Measurements from ENCODE around the gene TAF4.

Gene TAF4, protein sequence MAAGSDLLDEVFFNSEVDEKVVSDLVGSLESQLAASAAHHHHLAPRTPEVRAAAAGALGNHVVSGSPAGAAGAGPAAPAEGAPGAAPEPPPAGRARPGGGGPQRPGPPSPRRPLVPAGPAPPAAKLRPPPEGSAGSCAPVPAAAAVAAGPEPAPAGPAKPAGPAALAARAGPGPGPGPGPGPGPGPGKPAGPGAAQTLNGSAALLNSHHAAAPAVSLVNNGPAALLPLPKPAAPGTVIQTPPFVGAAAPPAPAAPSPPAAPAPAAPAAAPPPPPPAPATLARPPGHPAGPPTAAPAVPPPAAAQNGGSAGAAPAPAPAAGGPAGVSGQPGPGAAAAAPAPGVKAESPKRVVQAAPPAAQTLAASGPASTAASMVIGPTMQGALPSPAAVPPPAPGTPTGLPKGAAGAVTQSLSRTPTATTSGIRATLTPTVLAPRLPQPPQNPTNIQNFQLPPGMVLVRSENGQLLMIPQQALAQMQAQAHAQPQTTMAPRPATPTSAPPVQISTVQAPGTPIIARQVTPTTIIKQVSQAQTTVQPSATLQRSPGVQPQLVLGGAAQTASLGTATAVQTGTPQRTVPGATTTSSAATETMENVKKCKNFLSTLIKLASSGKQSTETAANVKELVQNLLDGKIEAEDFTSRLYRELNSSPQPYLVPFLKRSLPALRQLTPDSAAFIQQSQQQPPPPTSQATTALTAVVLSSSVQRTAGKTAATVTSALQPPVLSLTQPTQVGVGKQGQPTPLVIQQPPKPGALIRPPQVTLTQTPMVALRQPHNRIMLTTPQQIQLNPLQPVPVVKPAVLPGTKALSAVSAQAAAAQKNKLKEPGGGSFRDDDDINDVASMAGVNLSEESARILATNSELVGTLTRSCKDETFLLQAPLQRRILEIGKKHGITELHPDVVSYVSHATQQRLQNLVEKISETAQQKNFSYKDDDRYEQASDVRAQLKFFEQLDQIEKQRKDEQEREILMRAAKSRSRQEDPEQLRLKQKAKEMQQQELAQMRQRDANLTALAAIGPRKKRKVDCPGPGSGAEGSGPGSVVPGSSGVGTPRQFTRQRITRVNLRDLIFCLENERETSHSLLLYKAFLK

GRCh38 chr20:62065674-62066338, at the start of gene TAF4:
TSS of gene TAF4 (minus strand) at chr20:62065881. CDS start at chr20:62065810, 71 bp downstream.
- Histone ChIP-seq H3K4me3 (ENCODE audit: low read length) (peak within 1 kb of the TSS; percentile 2), H3K4me1 (ENCODE audit: control insufficient read depth, insufficient read depth, low read length) (peaks cover 23% of the 10 kb centered on the region), H3K9ac (ENCODE audit: low read length) (peak within 1 kb of the TSS; percentile 62), H3K9me3 (ENCODE audit: control insufficient read depth, low read length) (no peaks in the 10 kb centered on the region), H3K36me3 (ENCODE audit: control insufficient read depth, insufficient read depth, low read length) (no peaks in the 10 kb centered on the region), H3K27me3 (ENCODE audit: control insufficient read depth, insufficient read depth, low read length) (no peaks in the 10 kb centered on the region)

DNA sequence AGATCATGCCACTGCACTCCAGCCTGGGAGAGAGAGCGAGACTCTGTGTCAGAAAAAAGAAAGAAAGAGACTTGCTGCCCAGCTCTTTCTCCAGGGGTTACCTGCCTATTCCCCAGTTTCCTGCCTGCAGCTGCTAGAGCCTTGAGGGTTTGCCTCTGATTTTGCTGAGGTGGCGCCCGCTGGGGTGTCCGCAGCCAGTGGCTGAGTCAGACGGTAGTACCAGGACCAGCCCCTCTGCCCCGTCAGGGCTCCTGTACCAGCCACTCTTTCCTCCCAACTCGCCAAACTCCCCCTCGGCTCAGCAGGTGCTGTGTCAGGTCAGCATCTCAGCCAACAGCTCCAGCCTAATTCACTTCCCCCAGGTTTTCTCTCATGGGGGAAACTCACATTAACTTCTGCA, 49.2 kb upstream of the TAF4 start:
- no peaks in the 10 kb centered on the region for H3K36me3 ChIP-seq (ENCODE audit: control insufficient read depth, insufficient read depth, low read length)
- H3K4me1 ChIP-seq (ENCODE audit: control insufficient read depth, insufficient read depth, low read length), result no peaks in the 10 kb centered on the region
- H3K9me3 ChIP-seq (ENCODE audit: control insufficient read depth, low read length), result no peaks in the 10 kb centered on the region
- no peak overlapping the region for H3K9ac ChIP-seq (ENCODE audit: low read length)
- no peak overlapping the region for H3K4me3 ChIP-seq (ENCODE audit: low read length)
- H3K27me3 ChIP-seq (ENCODE audit: control insufficient read depth, insufficient read depth, low read length), result peaks cover 29% of the 10 kb centered on the region

DNA sequence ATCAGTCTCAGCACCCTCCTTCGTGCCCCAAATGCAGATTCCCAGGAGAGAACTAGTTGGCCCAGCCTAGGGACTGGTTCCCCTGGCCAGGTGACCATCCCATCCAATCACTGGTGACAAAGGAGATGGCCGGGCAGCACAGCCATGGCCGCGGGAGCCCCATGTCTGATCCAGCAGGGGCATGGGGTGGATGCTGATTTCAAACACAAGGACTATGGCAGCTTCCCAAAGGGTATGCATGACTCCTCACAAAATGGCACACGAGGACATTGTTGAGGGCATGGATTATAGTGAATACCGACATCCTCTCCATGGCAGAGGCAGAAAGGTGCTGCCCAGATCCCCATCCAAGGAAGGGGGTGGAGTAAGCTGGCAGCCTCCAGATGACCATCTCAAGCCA, 46.7 kb upstream of the TAF4 start:
- H3K36me3 ChIP-seq (ENCODE audit: control insufficient read depth, insufficient read depth, low read length), result no peaks in the 10 kb centered on the region
- no peak overlapping the region for H3K4me3 ChIP-seq (ENCODE audit: low read length)
- no peaks in the 10 kb centered on the region for H3K4me1 ChIP-seq (ENCODE audit: control insufficient read depth, insufficient read depth, low read length)
- peaks cover 10% of the 10 kb centered on the region for H3K27me3 ChIP-seq (ENCODE audit: control insufficient read depth, insufficient read depth, low read length)
- H3K9ac ChIP-seq (ENCODE audit: low read length), result no peak overlapping the region
- H3K9me3 ChIP-seq (ENCODE audit: control insufficient read depth, low read length), result no peaks in the 10 kb centered on the region

DNA sequence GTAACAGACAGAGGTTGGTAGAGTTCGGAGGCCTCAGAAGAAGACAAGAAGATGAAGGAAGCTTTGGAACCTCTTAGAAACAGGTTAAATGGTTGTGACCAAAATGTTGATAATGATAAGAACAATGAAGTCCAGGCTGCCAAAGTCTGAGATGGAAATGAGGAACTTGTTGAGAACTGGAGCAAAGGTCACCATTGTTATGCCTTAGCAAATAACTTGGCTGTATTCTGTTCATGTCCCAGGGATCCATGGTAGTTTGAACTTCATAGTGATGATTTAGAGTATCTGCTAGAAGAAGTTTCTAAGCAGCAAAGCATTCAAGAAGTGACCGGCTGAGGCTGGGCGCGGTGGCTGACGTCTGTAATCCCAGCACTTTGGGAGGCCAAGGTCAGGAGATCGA, 45.5 kb upstream of the TAF4 start:
- Histone ChIP-seq H3K4me1 (ENCODE audit: control insufficient read depth, insufficient read depth, low read length) (no peaks in the 10 kb centered on the region), H3K9me3 (ENCODE audit: control insufficient read depth, low read length) (no peaks in the 10 kb centered on the region), H3K27me3 (ENCODE audit: control insufficient read depth, insufficient read depth, low read length) (peaks cover 5% of the 10 kb centered on the region), H3K4me3 (ENCODE audit: low read length) (no peak overlapping the region), H3K36me3 (ENCODE audit: control insufficient read depth, insufficient read depth, low read length) (no peaks in the 10 kb centered on the region), H3K9ac (ENCODE audit: low read length) (no peak overlapping the region)

DNA sequence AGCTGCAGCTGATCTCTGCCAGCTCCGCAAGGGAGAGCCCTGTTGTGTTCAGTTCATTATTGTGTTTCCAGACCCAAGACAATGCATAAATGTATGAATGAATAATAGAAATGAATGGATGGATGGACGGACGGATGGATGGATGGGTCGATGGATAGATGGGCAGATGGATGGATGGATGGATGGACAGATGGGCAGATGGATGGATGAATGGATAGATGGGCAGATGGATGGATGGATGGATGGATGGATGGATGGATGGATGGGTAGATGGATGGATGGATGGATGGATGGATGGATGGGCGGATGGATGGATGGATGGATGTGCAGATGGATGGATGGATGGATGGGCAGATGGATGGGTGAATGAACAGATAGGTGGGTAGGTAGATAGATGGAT, 39.9 kb upstream of the TAF4 start:
- H3K4me1 ChIP-seq (ENCODE audit: control insufficient read depth, insufficient read depth, low read length), result no peaks in the 10 kb centered on the region
- no peaks in the 10 kb centered on the region for H3K36me3 ChIP-seq (ENCODE audit: control insufficient read depth, insufficient read depth, low read length)
- H3K27me3 ChIP-seq (ENCODE audit: control insufficient read depth, insufficient read depth, low read length), result peaks cover 8% of the 10 kb centered on the region
- H3K9me3 ChIP-seq (ENCODE audit: control insufficient read depth, low read length), result peaks cover 7% of the 10 kb centered on the region
- H3K4me3 ChIP-seq (ENCODE audit: low read length), result no peak overlapping the region
- no peak overlapping the region for H3K9ac ChIP-seq (ENCODE audit: low read length)

GRCh38 chr20:62104791-62105345, 39.2 kb upstream of the TAF4 start:
- no peak overlapping the region for H3K9ac ChIP-seq (ENCODE audit: low read length)
- no peaks in the 10 kb centered on the region for H3K4me1 ChIP-seq (ENCODE audit: control insufficient read depth, insufficient read depth, low read length)
- no peak overlapping the region for H3K4me3 ChIP-seq (ENCODE audit: low read length)
- H3K9me3 ChIP-seq (ENCODE audit: control insufficient read depth, low read length), result peaks cover 7% of the 10 kb centered on the region
- H3K27me3 ChIP-seq (ENCODE audit: control insufficient read depth, insufficient read depth, low read length), result peaks cover 8% of the 10 kb centered on the region
- no peaks in the 10 kb centered on the region for H3K36me3 ChIP-seq (ENCODE audit: control insufficient read depth, insufficient read depth, low read length)

GRCh38 chr20:62104234-62104789, 38.6 kb upstream of the TAF4 start:
- Histone ChIP-seq H3K27me3 (ENCODE audit: control insufficient read depth, insufficient read depth, low read length) (peaks cover 8% of the 10 kb centered on the region), H3K9ac (ENCODE audit: low read length) (no peak overlapping the region), H3K36me3 (ENCODE audit: control insufficient read depth, insufficient read depth, low read length) (no peaks in the 10 kb centered on the region), H3K4me3 (ENCODE audit: low read length) (no peak overlapping the region), H3K9me3 (ENCODE audit: control insufficient read depth, low read length) (peaks cover 7% of the 10 kb centered on the region), H3K4me1 (ENCODE audit: control insufficient read depth, insufficient read depth, low read length) (no peaks in the 10 kb centered on the region)

DNA sequence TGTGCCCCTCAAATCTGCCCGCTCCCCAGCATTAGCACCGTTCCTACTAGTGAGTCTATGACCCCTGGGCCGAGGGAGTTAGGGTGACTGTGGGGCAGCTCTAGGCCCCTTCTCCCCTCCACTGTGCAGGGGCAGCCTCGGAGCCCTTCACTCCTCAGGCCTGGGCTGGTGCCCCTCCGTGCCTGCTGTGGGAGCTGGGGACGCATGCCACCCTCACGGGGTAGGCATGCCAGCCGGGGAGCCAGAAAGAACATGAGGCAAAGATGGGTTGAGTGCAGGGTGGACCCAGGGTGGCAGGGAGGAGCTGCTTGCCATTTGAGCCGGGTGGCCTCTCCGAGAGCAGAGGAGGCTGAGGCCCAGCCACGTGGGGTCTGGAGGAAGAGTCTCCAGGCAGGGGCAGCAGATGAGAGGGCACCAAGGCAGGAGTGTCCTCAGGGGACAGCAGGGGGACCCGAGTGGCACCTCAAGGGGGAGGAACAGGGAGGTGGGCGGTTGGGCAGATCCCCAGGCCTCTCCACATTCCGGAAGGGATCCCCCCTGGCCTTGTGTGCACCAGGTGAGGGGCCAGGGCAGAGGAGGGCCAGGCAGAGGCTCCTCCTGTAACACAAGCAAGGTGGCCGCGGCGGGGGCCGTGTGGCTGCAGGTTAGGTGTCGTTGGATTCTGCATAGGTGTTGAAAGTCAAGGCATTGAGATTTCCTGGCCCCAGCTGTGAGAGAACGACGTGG, 38.0 kb upstream of the TAF4 start:
- Histone ChIP-seq H3K4me3 (ENCODE audit: low read length) (no peak overlapping the region), H3K27me3 (ENCODE audit: control insufficient read depth, insufficient read depth, low read length) (peaks cover 8% of the 10 kb centered on the region), H3K9ac (ENCODE audit: low read length) (no peak overlapping the region), H3K9me3 (ENCODE audit: control insufficient read depth, low read length) (peaks cover 7% of the 10 kb centered on the region), H3K4me1 (ENCODE audit: control insufficient read depth, insufficient read depth, low read length) (no peaks in the 10 kb centered on the region), H3K36me3 (ENCODE audit: control insufficient read depth, insufficient read depth, low read length) (no peaks in the 10 kb centered on the region)

GRCh38 chr20:62101078-62101477, 35.4 kb upstream of the TAF4 start:
- H3K36me3 ChIP-seq (ENCODE audit: control insufficient read depth, insufficient read depth, low read length), result no peaks in the 10 kb centered on the region
- H3K4me3 ChIP-seq (ENCODE audit: low read length), result no peak overlapping the region
- no peaks in the 10 kb centered on the region for H3K4me1 ChIP-seq (ENCODE audit: control insufficient read depth, insufficient read depth, low read length)
- peaks cover 8% of the 10 kb centered on the region for H3K27me3 ChIP-seq (ENCODE audit: control insufficient read depth, insufficient read depth, low read length)
- peaks cover 7% of the 10 kb centered on the region for H3K9me3 ChIP-seq (ENCODE audit: control insufficient read depth, low read length)
- H3K9ac ChIP-seq (ENCODE audit: low read length), result no peak overlapping the region

- H3K9me3 ChIP-seq (ENCODE audit: control insufficient read depth, low read length), result peaks cover 7% of the 10 kb centered on the region
- peaks cover 8% of the 10 kb centered on the region for H3K27me3 ChIP-seq (ENCODE audit: control insufficient read depth, insufficient read depth, low read length)
- H3K4me3 ChIP-seq (ENCODE audit: low read length), result no peak overlapping the region
- no peaks in the 10 kb centered on the region for H3K4me1 ChIP-seq (ENCODE audit: control insufficient read depth, insufficient read depth, low read length)
- no peak overlapping the region for H3K9ac ChIP-seq (ENCODE audit: low read length)
- H3K36me3 ChIP-seq (ENCODE audit: control insufficient read depth, insufficient read depth, low read length), result no peaks in the 10 kb centered on the region
Measured at GRCh38 chr20:62097881-62098407, 32.3 kb upstream of the TAF4 start.
